Measurements from ENCODE around the gene PRLR. TPM values are rescaled to one million over a fixed set of nuclear protein-coding genes. Genes with fewer than 3 reads are reported as not detected.
"Not testable (repeated sequence)": the region's sequence is repeated elsewhere in the genome, so short reads cannot be mapped to it uniquely, and the experiment has no call there.

The PRLR gene
- 0.33 TPM for polyA plus RNA-seq (2013, experiment 1 of 2; ENCODE audit: insufficient read length)
- 0.22 TPM for polyA plus RNA-seq (2013, experiment 2 of 2; ENCODE audit: insufficient read length)

GRCh38 chr5:35230038-35230611 is at the start of gene PRLR:
PRLR (minus strand) TSS chr5:35230487; CDS start chr5:35089620, 140,867 bp downstream.
- DNase-seq = peak; percentile 28

- no peak for DNase-seq
Observed at GRCh38 chr5:35274839-35275509, 44.7 kb upstream of the PRLR start.

- DNase-seq = no peak
Observed at GRCh38 chr5:35269006-35269405, 38.7 kb upstream of the PRLR start.

GRCh38 chr5:35266276-35266675 is 36.0 kb upstream of the PRLR start:
- DNase-seq = no peak

GRCh38 chr5:35264509-35264908 is 34.2 kb upstream of the PRLR start:
- DNase-seq = no peak

GRCh38 chr5:35263266-35263877 is 33.1 kb upstream of the PRLR start:
- no peak for DNase-seq

GRCh38 chr5:35253582-35253981 is 23.3 kb upstream of the PRLR start:
- DNase-seq = no peak

GRCh38 chr5:35252963-35253362 is 22.7 kb upstream of the PRLR start:
- DNase-seq = no peak

- no peak for DNase-seq
Observed at GRCh38 chr5:35248843-35249780, 18.8 kb upstream of the PRLR start.

GRCh38 chr5:35247648-35248034 is 17.4 kb upstream of the PRLR start:
- no peak for DNase-seq

- DNase-seq = no peak
Observed at GRCh38 chr5:35246900-35247647, 16.8 kb upstream of the PRLR start.

GRCh38 chr5:35246411-35246810 is 16.1 kb upstream of the PRLR start:
- no peak for DNase-seq

GRCh38 chr5:35245371-35245770 is 15.1 kb upstream of the PRLR start:
- not testable (repeated sequence) for DNase-seq

- no peak for DNase-seq
Observed at GRCh38 chr5:35244171-35244570, 13.9 kb upstream of the PRLR start.

GRCh38 chr5:35242702-35243258 is 12.5 kb upstream of the PRLR start:
- no peak for DNase-seq

GRCh38 chr5:35240892-35241291 is 10.6 kb upstream of the PRLR start:
- DNase-seq = no peak

GRCh38 chr5:35239911-35240610 is 9.8 kb upstream of the PRLR start:
- no peak for DNase-seq

GRCh38 chr5:35239476-35239875 is 9.2 kb upstream of the PRLR start:
- no peak for DNase-seq

GRCh38 chr5:35237580-35238376 is 7.5 kb upstream of the PRLR start:
- DNase-seq = no peak

GRCh38 chr5:35236770-35237169 is 6.5 kb upstream of the PRLR start:
- no peak for DNase-seq
